Measurements from ENCODE around the gene RNPEP. TPM values are rescaled to one million over a fixed set of nuclear protein-coding genes. Genes with fewer than 3 reads are reported as not detected.

Gene RNPEP
- total RNA-seq, 1 experiment from 2014 or later: 136 TPM

- no peaks in the 10 kb centered on the region for H3K27me3 ChIP-seq (ENCODE audit: control insufficient read depth, insufficient read depth, low read length)
- H3K4me3 ChIP-seq (ENCODE audit: insufficient read depth, low read depth, low read length): no peak overlapping the region
- DNase-seq: no peak
- H3K36me3 ChIP-seq (replicated peaks; ENCODE audit: control insufficient read depth, insufficient read depth, low read length): no peaks in the 10 kb centered on the region
Observed at GRCh38 chr1:202023001-202023433, 40.6 kb downstream of the RNPEP start.

GRCh38 chr1:202029171-202029665, 46.8 kb downstream of the RNPEP start:
- no peaks in the 10 kb centered on the region for H3K36me3 ChIP-seq (replicated peaks; ENCODE audit: control insufficient read depth, insufficient read depth, low read length)
- no peaks in the 10 kb centered on the region for H3K27me3 ChIP-seq (ENCODE audit: control insufficient read depth, insufficient read depth, low read length)
- no peak for DNase-seq
- no peak overlapping the region for H3K4me3 ChIP-seq (ENCODE audit: insufficient read depth, low read depth, low read length)

GRCh38 chr1:202029727-202030126, 47.3 kb downstream of the RNPEP start:
- Histone ChIP-seq H3K27me3 (ENCODE audit: control insufficient read depth, insufficient read depth, low read length) (no peaks in the 10 kb centered on the region), H3K4me3 (ENCODE audit: insufficient read depth, low read depth, low read length) (no peak overlapping the region), H3K36me3 (replicated peaks; ENCODE audit: control insufficient read depth, insufficient read depth, low read length) (no peaks in the 10 kb centered on the region)
- no peak for DNase-seq

- DNase-seq: peak; percentile 7
- H3K4me3 ChIP-seq (ENCODE audit: insufficient read depth, low read depth, low read length): no peak overlapping the region
- H3K27me3 ChIP-seq (ENCODE audit: control insufficient read depth, insufficient read depth, low read length): no peaks in the 10 kb centered on the region
Observed at GRCh38 chr1:202031796-202032195, 49.3 kb downstream of the RNPEP start.

GRCh38 chr1:202034149-202034682, 51.8 kb downstream of the RNPEP start:
- Histone ChIP-seq H3K27me3 (ENCODE audit: control insufficient read depth, insufficient read depth, low read length) (no peaks in the 10 kb centered on the region), H3K36me3 (replicated peaks; ENCODE audit: control insufficient read depth, insufficient read depth, low read length) (no peaks in the 10 kb centered on the region), H3K4me3 (ENCODE audit: insufficient read depth, low read depth, low read length) (no peak overlapping the region)
- peak; percentile 7 for DNase-seq

More at GRCh38 chr1:202031796-202032195, 49.3 kb downstream of the RNPEP start:
- no peaks in the 10 kb centered on the region for H3K36me3 ChIP-seq (replicated peaks; ENCODE audit: control insufficient read depth, insufficient read depth, low read length)

GRCh38 chr1:202034683-202035462, 52.4 kb downstream of the RNPEP start:
- Histone ChIP-seq H3K27me3 (ENCODE audit: control insufficient read depth, insufficient read depth, low read length) (no peaks in the 10 kb centered on the region), H3K36me3 (replicated peaks; ENCODE audit: control insufficient read depth, insufficient read depth, low read length) (no peaks in the 10 kb centered on the region), H3K4me3 (ENCODE audit: insufficient read depth, low read depth, low read length) (no peak overlapping the region)
- peak; percentile 56 for DNase-seq

GRCh38 chr1:202036595-202037387, 54.3 kb downstream of the RNPEP start:
- Histone ChIP-seq H3K27me3 (ENCODE audit: control insufficient read depth, insufficient read depth, low read length) (no peaks in the 10 kb centered on the region), H3K4me3 (ENCODE audit: insufficient read depth, low read depth, low read length) (no peak overlapping the region), H3K36me3 (replicated peaks; ENCODE audit: control insufficient read depth, insufficient read depth, low read length) (no peaks in the 10 kb centered on the region)
- peak; percentile 5 for DNase-seq

GRCh38 chr1:202037706-202038296, 55.4 kb downstream of the RNPEP start:
- no peaks in the 10 kb centered on the region for H3K36me3 ChIP-seq (replicated peaks; ENCODE audit: control insufficient read depth, insufficient read depth, low read length)
- no peak overlapping the region for H3K4me3 ChIP-seq (ENCODE audit: insufficient read depth, low read depth, low read length)
- H3K27me3 ChIP-seq (ENCODE audit: control insufficient read depth, insufficient read depth, low read length): no peaks in the 10 kb centered on the region
- peak; percentile 12 for DNase-seq

- no peak for DNase-seq
- H3K27me3 ChIP-seq (ENCODE audit: control insufficient read depth, insufficient read depth, low read length): no peaks in the 10 kb centered on the region
- H3K36me3 ChIP-seq (replicated peaks; ENCODE audit: control insufficient read depth, insufficient read depth, low read length): no peaks in the 10 kb centered on the region
- no peak overlapping the region for H3K4me3 ChIP-seq (ENCODE audit: insufficient read depth, low read depth, low read length)
Observed at GRCh38 chr1:202038688-202039346, 56.4 kb downstream of the RNPEP start.

- H3K4me3 ChIP-seq (ENCODE audit: insufficient read depth, low read depth, low read length): no peak overlapping the region
- peak; percentile 21 for DNase-seq
- no peaks in the 10 kb centered on the region for H3K27me3 ChIP-seq (ENCODE audit: control insufficient read depth, insufficient read depth, low read length)
- H3K36me3 ChIP-seq (replicated peaks; ENCODE audit: control insufficient read depth, insufficient read depth, low read length): no peaks in the 10 kb centered on the region
Observed at GRCh38 chr1:202045705-202046104, 63.3 kb downstream of the RNPEP start.

- no peak for DNase-seq
- Histone ChIP-seq H3K4me3 (ENCODE audit: insufficient read depth, low read depth, low read length) (no peak overlapping the region), H3K27me3 (ENCODE audit: control insufficient read depth, insufficient read depth, low read length) (no peaks in the 10 kb centered on the region), H3K36me3 (replicated peaks; ENCODE audit: control insufficient read depth, insufficient read depth, low read length) (no peaks in the 10 kb centered on the region)
Observed at GRCh38 chr1:202046227-202046626, 63.8 kb downstream of the RNPEP start.

GRCh38 chr1:202046748-202047708, 64.6 kb downstream of the RNPEP start:
- H3K27me3 ChIP-seq (ENCODE audit: control insufficient read depth, insufficient read depth, low read length): no peaks in the 10 kb centered on the region
- no peak overlapping the region for H3K4me3 ChIP-seq (ENCODE audit: insufficient read depth, low read depth, low read length)
- DNase-seq: no peak
- no peaks in the 10 kb centered on the region for H3K36me3 ChIP-seq (replicated peaks; ENCODE audit: control insufficient read depth, insufficient read depth, low read length)

GRCh38 chr1:202047977-202048376, 65.5 kb downstream of the RNPEP start:
- DNase-seq: no peak
- Histone ChIP-seq H3K4me3 (ENCODE audit: insufficient read depth, low read depth, low read length) (no peak overlapping the region), H3K27me3 (ENCODE audit: control insufficient read depth, insufficient read depth, low read length) (no peaks in the 10 kb centered on the region), H3K36me3 (replicated peaks; ENCODE audit: control insufficient read depth, insufficient read depth, low read length) (no peaks in the 10 kb centered on the region)
